ENCODE data around the gene RBM7.
A peak's percentile ranks its signal among the peaks of the same experiment; 100 is the strongest.

The RBM7 gene

GRCh38 chr11:114400216-114400914, at the start of gene RBM7, which contains the start of gene C11orf71:
Gene RBM7, plus strand, starts transcription at chr11:114400666. Its CDS starts 6 bp downstream, at chr11:114400672.
Gene C11orf71, minus strand, starts transcription at chr11:114400511. Its CDS starts 180 bp downstream, at chr11:114400331.
- peak; percentile 98 for DNase-seq

GRCh38 chr11:114353443-114353842, 47.0 kb upstream of the RBM7 start:
- no peak for DNase-seq

GRCh38 chr11:114354076-114354475, 46.4 kb upstream of the RBM7 start:
- DNase-seq, result no peak

- no peak for DNase-seq
These were observed 41.8 kb upstream of the RBM7 start for GRCh38 chr11:114358716-114359115.

GRCh38 chr11:114359342-114359741, 41.1 kb upstream of the RBM7 start:
- DNase-seq, result no peak

GRCh38 chr11:114362326-114362725, 38.1 kb upstream of the RBM7 start:
- no peak for DNase-seq

GRCh38 chr11:114362958-114363357, 37.5 kb upstream of the RBM7 start:
- DNase-seq, result no peak

- no peak for DNase-seq
These were observed 33.9 kb upstream of the RBM7 start for GRCh38 chr11:114366331-114367243.

- DNase-seq, result no peak
These were observed 33.1 kb upstream of the RBM7 start for GRCh38 chr11:114367244-114367957.

- no peak for DNase-seq
These were observed 31.4 kb upstream of the RBM7 start for GRCh38 chr11:114368918-114369680.

- DNase-seq, result no peak
These were observed 25.4 kb upstream of the RBM7 start for GRCh38 chr11:114375052-114375451.

- DNase-seq, result no peak
These were observed 22.7 kb upstream of the RBM7 start for GRCh38 chr11:114377612-114378267.

GRCh38 chr11:114379394-114380069, 20.9 kb upstream of the RBM7 start:
- DNase-seq, result no peak

GRCh38 chr11:114382509-114382908, 18.0 kb upstream of the RBM7 start:
- DNase-seq, result no peak

GRCh38 chr11:114384487-114384886, 16.0 kb upstream of the RBM7 start:
- DNase-seq, result peak; percentile 34

- no peak for DNase-seq
These were observed 14.3 kb upstream of the RBM7 start for GRCh38 chr11:114386131-114386530.

GRCh38 chr11:114386545-114386944, 13.9 kb upstream of the RBM7 start:
- no peak for DNase-seq

GRCh38 chr11:114392735-114393667, 7.5 kb upstream of the RBM7 start:
- DNase-seq, result no peak

GRCh38 chr11:114395736-114396135, 4.7 kb upstream of the RBM7 start:
- DNase-seq, result no peak

- no peak for DNase-seq
These were observed 3.5 kb upstream of the RBM7 start for GRCh38 chr11:114396916-114397315.
